Measurements from ENCODE around the gene EPB41L1. TPM values are rescaled to one million over a fixed set of nuclear protein-coding genes. Genes with fewer than 3 reads are reported as not detected.

Gene EPB41L1
- total and polyA plus RNA-seq, 4 donors = 13.5 to 61.9 (median 32.8) TPM

DNA sequence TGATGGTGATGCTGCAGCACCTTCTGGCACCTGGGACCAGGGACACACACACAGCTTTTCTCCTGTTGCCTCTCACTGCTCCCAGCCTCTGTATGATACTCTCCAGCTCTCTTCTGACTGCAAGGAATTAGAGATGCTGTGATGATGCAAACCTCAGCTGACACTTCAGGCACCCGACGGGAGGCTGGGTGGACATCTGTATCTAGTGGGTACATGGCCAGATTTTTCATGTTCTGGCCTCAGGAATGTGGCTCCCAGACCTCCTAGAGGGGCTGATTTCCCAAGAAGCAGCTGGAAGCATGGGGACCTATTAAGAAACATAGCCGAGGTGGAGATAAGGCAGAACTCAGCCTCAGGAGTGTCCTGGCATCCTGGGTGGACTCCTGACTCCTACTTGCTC lies 6.8 kb upstream of the EPB41L1 start:
- H3K9me3 ChIP-seq (ENCODE audit: control insufficient read depth in 4 of 4, insufficient read depth in 3 of 4, low read length in 3 of 4) = no peaks in the 10 kb centered on the region
- DNase-seq (peak in 2 of 3 donors; percentile 25 to 37), ATAC-seq (ENCODE audit: insufficient read depth, low FRiP score) (no peak)
- H3K4me1 ChIP-seq (ENCODE audit: control insufficient read depth in 5 of 5, insufficient read depth in 5 of 5, low read length in 5 of 5) = peaks cover 0 to 7% (median 2%) of the 10 kb centered on the region in 5 donors
- H3K36me3 ChIP-seq (ENCODE audit: control insufficient read depth in 4 of 4, insufficient read depth in 4 of 4, low read length in 4 of 4) = no peaks in the 10 kb centered on the region
- no peak overlapping the region for H3K9ac ChIP-seq (ENCODE audit: insufficient read depth in 1 of 2, low read length in 2 of 2)
- no peak overlapping the region for H3K27ac ChIP-seq (ENCODE audit: low read depth in 1 of 2, low read length in 1 of 2)
- 67 to 82% methylated on average over 3 of the region's 3 CpGs for WGBS, 2 donors
- TF ChIP-seq, protein P1, sequence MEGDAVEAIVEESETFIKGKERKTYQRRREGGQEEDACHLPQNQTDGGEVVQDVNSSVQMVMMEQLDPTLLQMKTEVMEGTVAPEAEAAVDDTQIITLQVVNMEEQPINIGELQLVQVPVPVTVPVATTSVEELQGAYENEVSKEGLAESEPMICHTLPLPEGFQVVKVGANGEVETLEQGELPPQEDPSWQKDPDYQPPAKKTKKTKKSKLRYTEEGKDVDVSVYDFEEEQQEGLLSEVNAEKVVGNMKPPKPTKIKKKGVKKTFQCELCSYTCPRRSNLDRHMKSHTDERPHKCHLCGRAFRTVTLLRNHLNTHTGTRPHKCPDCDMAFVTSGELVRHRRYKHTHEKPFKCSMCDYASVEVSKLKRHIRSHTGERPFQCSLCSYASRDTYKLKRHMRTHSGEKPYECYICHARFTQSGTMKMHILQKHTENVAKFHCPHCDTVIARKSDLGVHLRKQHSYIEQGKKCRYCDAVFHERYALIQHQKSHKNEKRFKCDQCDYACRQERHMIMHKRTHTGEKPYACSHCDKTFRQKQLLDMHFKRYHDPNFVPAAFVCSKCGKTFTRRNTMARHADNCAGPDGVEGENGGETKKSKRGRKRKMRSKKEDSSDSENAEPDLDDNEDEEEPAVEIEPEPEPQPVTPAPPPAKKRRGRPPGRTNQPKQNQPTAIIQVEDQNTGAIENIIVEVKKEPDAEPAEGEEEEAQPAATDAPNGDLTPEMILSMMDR (IDR thresholded peaks at IDR 0.05; ENCODE audit: control extremely low read depth, extremely low read depth) = no peak
- no peak overlapping the region for H3K4me3 ChIP-seq
- no peaks in the 10 kb centered on the region for H3K27me3 ChIP-seq (ENCODE audit: control insufficient read depth in 3 of 3, insufficient read depth in 3 of 3, low read length in 2 of 3)

DNA sequence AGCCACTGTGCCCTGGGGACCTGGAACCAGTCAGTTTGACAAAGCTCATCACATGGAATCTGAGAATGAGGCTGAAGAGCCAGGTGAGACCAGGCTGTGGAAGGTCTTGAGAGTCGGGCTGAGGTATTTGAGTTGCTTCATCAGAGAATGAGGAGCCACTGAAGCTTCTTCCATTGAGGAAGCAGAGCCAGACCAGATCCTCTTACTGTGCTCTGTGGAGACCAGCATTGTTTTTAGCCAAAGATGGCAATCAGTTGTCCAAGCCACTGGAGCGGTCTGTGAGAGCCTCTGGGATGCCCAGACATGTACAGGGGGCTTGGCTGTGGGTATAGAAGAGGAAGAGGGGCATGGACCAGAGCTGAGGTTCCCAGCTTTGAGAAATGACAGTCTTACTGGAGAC lies 6.1 kb upstream of the EPB41L1 start:
- ATAC-seq (ENCODE audit: insufficient read depth, low FRiP score) = no peak
- H3K27me3 ChIP-seq (ENCODE audit: control insufficient read depth in 3 of 3, insufficient read depth in 3 of 3, low read length in 2 of 3) = no peaks in the 10 kb centered on the region
- no peak overlapping the region for H3K9ac ChIP-seq (ENCODE audit: insufficient read depth in 1 of 2, low read length in 2 of 2)
- H3K4me1 ChIP-seq (ENCODE audit: control insufficient read depth in 5 of 5, insufficient read depth in 5 of 5, low read length in 5 of 5) = peaks cover 0 to 11% (median 2%) of the 10 kb centered on the region in 5 donors
- no peaks in the 10 kb centered on the region for H3K9me3 ChIP-seq (ENCODE audit: control insufficient read depth in 4 of 4, insufficient read depth in 3 of 4, low read length in 3 of 4)
- WGBS, 2 donors = 80 to 82% methylated on average over 2 of the region's 2 CpGs
- DNase-seq = no peak
- TF ChIP-seq, protein P1 (IDR thresholded peaks at IDR 0.05; ENCODE audit: control extremely low read depth, extremely low read depth) = no peak
- H3K36me3 ChIP-seq (ENCODE audit: control insufficient read depth in 4 of 4, insufficient read depth in 4 of 4, low read length in 4 of 4) = no peaks in the 10 kb centered on the region
- H3K27ac ChIP-seq (ENCODE audit: low read depth in 1 of 2, low read length in 1 of 2) = no peak overlapping the region
- no peak overlapping the region for H3K4me3 ChIP-seq

DNA sequence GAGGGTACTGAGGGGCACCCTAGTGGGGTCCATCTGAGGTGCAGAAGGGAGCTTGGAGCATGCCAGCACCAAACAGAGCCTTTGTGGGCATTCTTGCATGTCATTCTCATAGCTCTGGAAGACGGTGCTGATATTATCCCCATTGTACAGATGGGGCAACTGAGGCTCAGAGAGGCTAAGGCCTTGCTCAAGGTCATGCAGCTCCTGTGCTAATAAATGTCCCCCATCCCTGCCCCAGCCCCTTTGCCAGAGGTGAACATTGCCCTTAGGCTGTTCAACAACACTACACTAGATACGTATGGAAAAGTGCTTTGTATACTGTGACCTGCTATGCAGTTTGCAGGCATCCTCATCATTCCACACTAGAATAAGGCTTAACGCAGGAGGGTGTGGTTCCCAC lies 5.5 kb upstream of the EPB41L1 start:
- WGBS, 2 donors = 88 to 94% methylated on average over 3 of the region's 3 CpGs
- Histone ChIP-seq H3K9me3 (ENCODE audit: control insufficient read depth in 4 of 4, insufficient read depth in 3 of 4, low read length in 3 of 4) (no peaks in the 10 kb centered on the region), H3K9ac (ENCODE audit: insufficient read depth in 1 of 2, low read length in 2 of 2) (no peak overlapping the region), H3K36me3 (ENCODE audit: control insufficient read depth in 4 of 4, insufficient read depth in 4 of 4, low read length in 4 of 4) (no peaks in the 10 kb centered on the region), H3K27me3 (ENCODE audit: control insufficient read depth in 3 of 3, insufficient read depth in 3 of 3, low read length in 2 of 3) (no peaks in the 10 kb centered on the region), H3K27ac (ENCODE audit: low read depth in 1 of 2, low read length in 1 of 2) (no peak overlapping the region), H3K4me1 (ENCODE audit: control insufficient read depth in 5 of 5, insufficient read depth in 5 of 5, low read length in 5 of 5) (peaks cover 0 to 17% (median 6%) of the 10 kb centered on the region in 5 donors), H3K4me3 (no peak overlapping the region)
- ATAC-seq (ENCODE audit: insufficient read depth, low FRiP score) (no peak), DNase-seq (no peak)
- TF ChIP-seq, protein P1 (IDR thresholded peaks at IDR 0.05; ENCODE audit: control extremely low read depth, extremely low read depth) = no peak

DNA sequence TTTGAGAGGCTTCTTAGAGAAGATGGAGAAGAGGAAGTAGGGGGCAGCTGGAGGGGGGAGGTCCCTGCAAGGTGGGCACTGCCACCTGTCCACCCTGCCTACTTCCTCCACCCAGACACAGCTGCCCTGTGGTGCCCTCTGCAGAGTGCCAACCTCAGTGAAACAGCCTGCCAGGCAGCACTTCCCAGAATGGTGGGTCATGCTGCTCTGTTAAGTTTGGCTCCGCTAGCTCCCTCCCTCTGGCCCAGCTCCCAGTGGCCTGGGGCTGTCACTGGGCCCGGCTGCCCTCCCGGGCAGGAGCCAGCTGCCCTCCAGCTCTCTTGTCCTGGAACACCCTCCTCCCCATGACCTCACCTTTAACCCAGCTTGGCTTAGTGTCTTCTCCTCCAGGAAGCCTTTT lies 5.1 kb upstream of the EPB41L1 start:
- Histone ChIP-seq H3K27ac (ENCODE audit: low read depth in 1 of 2, low read length in 1 of 2) (no peak overlapping the region), H3K4me3 (no peak overlapping the region), H3K36me3 (ENCODE audit: control insufficient read depth in 4 of 4, insufficient read depth in 4 of 4, low read length in 4 of 4) (no peaks in the 10 kb centered on the region), H3K9ac (ENCODE audit: insufficient read depth in 1 of 2, low read length in 2 of 2) (no peak overlapping the region), H3K4me1 (ENCODE audit: control insufficient read depth in 5 of 5, insufficient read depth in 5 of 5, low read length in 5 of 5) (peaks cover 0 to 18% (median 6%) of the 10 kb centered on the region in 5 donors), H3K9me3 (ENCODE audit: control insufficient read depth in 4 of 4, insufficient read depth in 3 of 4, low read length in 3 of 4) (no peaks in the 10 kb centered on the region), H3K27me3 (ENCODE audit: control insufficient read depth in 3 of 3, insufficient read depth in 3 of 3, low read length in 2 of 3) (no peaks in the 10 kb centered on the region)
- 52 to 67% methylated on average over 3 of the region's 3 CpGs for WGBS, 2 donors
- TF ChIP-seq, protein P1 (IDR thresholded peaks at IDR 0.05; ENCODE audit: control extremely low read depth, extremely low read depth) = no peak
- DNase-seq (no peak), ATAC-seq (ENCODE audit: insufficient read depth, low FRiP score) (no peak)

Data from lung (tissue), 12 donors.